GM10248 (cell line): ENCODE measurements around the gene B4GALT6.

ENCODE experiments used
- CTCF ChIA-PET: fragments of 300-600 bp; sonication (Branson Sonifier 250); formaldehyde crosslinking; extraction: SDS; loops from one replicate; lab custom pipeline; 2021; ENCODE audit warnings: antibody characterized with exemption; lab: Yijun Ruan, JAX
- POLR2A ChIA-PET: fragments of 350-650 bp; sonication (Branson Sonifier 250); formaldehyde crosslinking; extraction: SDS; loops from one replicate; lab custom pipeline; 2020; ENCODE audit warnings: antibody characterized with exemption; lab: Yijun Ruan, JAX
- DNase-seq: peaks from one replicate; pipeline ENCODE4 v3.0.0; 2012; ENCODE audit errors: extremely low spot score
- CTCF ChIP-seq: IDR thresholded peaks from 2 replicates; pipeline ENCODE4 v1.5.1; 2012; ENCODE audit warnings: mild to moderate bottlenecking, low read depth; ENCODE audit errors: extremely low read depth, missing control alignments, control extremely low read depth

Gene B4GALT6

GRCh38 chr18:31695989-31696388 is 11.6 kb upstream of the B4GALT6 start:
- no peak for TF ChIP-seq CTCF
- ChIA-PET CTCF (interaction anchor here (0.8 to 2.2 kb wide), 4 partner anchors 10 to 26 kb away, joined by 3 to 6 read pairs (median 4); no protein-coding TSS in a partner anchor), POLR2A (no interaction called here)
- no peak for DNase-seq

DNA sequence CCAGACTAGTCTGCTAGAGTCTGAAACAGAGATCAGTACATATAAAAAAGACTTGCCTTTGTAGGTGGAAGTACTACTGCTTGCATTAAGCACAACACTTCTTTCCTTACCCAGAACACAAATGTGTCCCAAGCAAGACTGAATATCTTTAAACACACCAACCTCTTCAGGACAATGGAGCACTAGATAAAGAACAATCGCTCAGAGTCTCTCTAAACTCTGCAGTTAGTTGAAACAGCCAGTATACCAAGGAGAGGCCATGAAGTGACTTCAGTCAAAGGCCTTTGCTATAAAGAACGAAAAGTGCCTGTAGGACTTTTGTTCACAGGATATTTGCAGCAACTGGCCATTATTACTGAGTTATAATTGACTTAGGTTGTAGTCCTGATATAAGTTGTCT is 9.9 kb upstream of the B4GALT6 start:
- POLR2A ChIA-PET: no interaction called here
- TF ChIP-seq CTCF: no peak
- CTCF ChIA-PET: interaction anchor here (1.2 to 3.2 kb wide), 4 partner anchors 9 to 30 kb away, joined by 3 to 15 read pairs (median 5); partner anchors contain the start of gene B4GALT6
- DNase-seq: no peak

GRCh38 chr18:31688606-31689005 is 4.2 kb upstream of the B4GALT6 start:
- POLR2A ChIA-PET: no interaction called here
- no peak for DNase-seq
- no peak for TF ChIP-seq CTCF
- CTCF ChIA-PET: interaction anchor here (0.8 to 1.4 kb wide), 2 partner anchors 15 to 34 kb away, joined by 3 to 5 read pairs; no protein-coding TSS in a partner anchor

GRCh38 chr18:31686986-31687928 is 2.9 kb upstream of the B4GALT6 start:
- ChIA-PET CTCF (interaction anchor here (0.9 to 2.5 kb wide), 10 partner anchors 13 to 131 kb away, joined by 3 to 8 read pairs (median 4); no protein-coding TSS in a partner anchor), POLR2A (interaction anchor here (0.6 kb wide), 1 partner anchor 80 kb away, joined by 3 read pairs; no protein-coding TSS in a partner anchor)
- no peak for TF ChIP-seq CTCF
- no peak for DNase-seq

DNA sequence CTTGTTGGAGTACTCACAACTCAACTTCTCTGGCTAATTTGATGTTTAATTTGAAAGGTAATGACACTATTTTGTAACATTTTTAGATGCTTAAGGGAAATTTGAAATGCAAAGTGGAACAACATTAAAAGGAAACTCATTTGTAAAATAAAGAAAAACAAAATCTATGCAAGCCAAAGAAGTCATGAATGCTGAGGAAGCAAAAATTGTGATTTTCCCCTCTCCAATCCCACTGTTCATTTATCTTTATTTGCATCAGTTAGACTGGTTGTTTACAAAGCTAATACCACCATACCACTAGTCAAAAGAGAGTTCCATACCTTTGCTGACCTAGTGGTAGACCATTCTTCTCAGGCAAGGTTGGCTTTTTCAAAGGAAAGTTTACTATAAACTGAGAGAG is 2.2 kb upstream of the B4GALT6 start:
- POLR2A ChIA-PET: no interaction called here
- no peak for TF ChIP-seq CTCF
- no peak for DNase-seq
- CTCF ChIA-PET: interaction anchor here (0.9 to 2.5 kb wide), 8 partner anchors 16 to 130 kb away, joined by 3 to 8 read pairs (median 4); no protein-coding TSS in a partner anchor
